Mesenchymal stem cell (in vitro differentiated cells and primary cell): ENCODE results near the gene MX2.

Source experiments
- DNase-seq: peaks from one replicate; pipeline ENCODE4 v3.0.0-alpha.2; 2013
- H2AFZ ChIP-seq: one replicate; pipeline ENCODE4 v1.6.1; 2013; ENCODE audit warnings: low read depth, mild to moderate bottlenecking, control low read depth, inconsistent platforms, low read length, moderate library complexity
- H2AK5ac ChIP-seq: 2 replicates; pipeline ENCODE4 v1.6.1; 2013; ENCODE audit warnings: low read length, moderate library complexity, mild to moderate bottlenecking, inconsistent platforms; ENCODE audit not compliant: severe bottlenecking
- H2BK120ac ChIP-seq: one replicate; pipeline ENCODE4 v1.6.1; 2013; ENCODE audit warnings: low read depth, mild to moderate bottlenecking, inconsistent platforms, low read length, moderate library complexity
- H2BK12ac ChIP-seq, 2 experiments: one replicate each; pipeline ENCODE4 v1.6.1; 2013; ENCODE audit warnings: inconsistent platforms in 2 of 2, low read length in 2 of 2, mild to moderate bottlenecking in 2 of 2, moderate library complexity in 2 of 2, control low read depth in 1 of 2
- H2BK15ac ChIP-seq: one replicate; pipeline ENCODE4 v1.6.1; 2013; ENCODE audit warnings: mild to moderate bottlenecking, low read depth, inconsistent platforms; ENCODE audit not compliant: poor library complexity, severe bottlenecking
- H2BK5ac ChIP-seq: 2 replicates; pipeline ENCODE4 v1.6.1; 2013; ENCODE audit warnings: low read depth, mild to moderate bottlenecking, low read length, control low read depth, inconsistent platforms; ENCODE audit not compliant: poor library complexity, severe bottlenecking
- H3K14ac ChIP-seq, 2 experiments: one replicate each; pipeline ENCODE4 v1.6.1; 2013; ENCODE audit warnings: inconsistent platforms in 2 of 2, low read length in 2 of 2, control low read depth in 1 of 2, mild to moderate bottlenecking in 1 of 2, moderate library complexity in 1 of 2
- H3K18ac ChIP-seq, 2 experiments: one replicate each; pipeline ENCODE4 v1.6.1; 2013; ENCODE audit warnings: inconsistent platforms in 2 of 2, low read length in 2 of 2, control low read depth in 1 of 2, low read depth in 1 of 2, mild to moderate bottlenecking in 1 of 2
- H3K23ac ChIP-seq, 2 experiments: one replicate each; pipeline ENCODE4 v1.6.1; 2013; ENCODE audit warnings: inconsistent platforms in 2 of 2, low read length in 2 of 2, mild to moderate bottlenecking in 2 of 2, moderate library complexity in 2 of 2, control low read depth in 1 of 2
- H3K27ac ChIP-seq: 2 replicates; pipeline ENCODE4 v1.5.1; 2013; ENCODE audit warnings: mild to moderate bottlenecking, moderate library complexity, low read length, control low read depth, inconsistent platforms; ENCODE audit not compliant: poor library complexity, severe bottlenecking
- H3K27me3 ChIP-seq, 2 experiments: 2 replicates each; pipeline versions ENCODE4 v1.6.1 to v1.7.0; 2013; ENCODE audit warnings: low read length in 2 of 2, mild to moderate bottlenecking in 2 of 2, moderate library complexity in 2 of 2, control low read depth in 1 of 2, inconsistent platforms in 1 of 2; ENCODE audit not compliant: control insufficient read depth in 1 of 2, insufficient read depth in 1 of 2
- H3K36me3 ChIP-seq, 2 experiments: 2 replicates each; pipeline versions ENCODE4 v1.6.1 to v1.7.0; 2013; ENCODE audit warnings: low read length in 2 of 2, control low read depth in 1 of 2, inconsistent platforms in 1 of 2, low read depth in 1 of 2, mild to moderate bottlenecking in 1 of 2; ENCODE audit not compliant: insufficient read depth in 2 of 2, control insufficient read depth in 1 of 2
- H3K4ac ChIP-seq, 2 experiments: one replicate each; pipeline ENCODE4 v1.6.1; 2013; ENCODE audit warnings: inconsistent platforms in 2 of 2, low read length in 2 of 2, mild to moderate bottlenecking in 2 of 2, moderate library complexity in 2 of 2, control low read depth in 1 of 2, low read depth in 1 of 2
- H3K4me1 ChIP-seq: 2 replicates; pipeline ENCODE4 v1.6.1; 2013; ENCODE audit warnings: low read depth, low read length, control low read depth; ENCODE audit not compliant: control insufficient read depth, insufficient read depth
- H3K4me2 ChIP-seq: 2 replicates; pipeline ENCODE4 v1.6.1; 2013; ENCODE audit warnings: low read length, mild to moderate bottlenecking, inconsistent platforms; ENCODE audit not compliant: poor library complexity, severe bottlenecking
- H3K4me3 ChIP-seq, 2 experiments: 2 replicates each; pipeline versions ENCODE4 v1.5.1 to v1.7.0; 2013; ENCODE audit warnings: low read length in 2 of 2, mild to moderate bottlenecking in 2 of 2, control low read depth in 1 of 2, low read depth in 1 of 2; ENCODE audit not compliant: insufficient read depth in 1 of 2
- H3K79me1 ChIP-seq: replicated peaks from 2 replicates; pipeline ENCODE4 v1.6.1; 2013; ENCODE audit warnings: mild to moderate bottlenecking, control low read depth, low read length, inconsistent platforms; ENCODE audit not compliant: poor library complexity, severe bottlenecking
- H3K9ac ChIP-seq: 2 replicates; pipeline ENCODE4 v1.7.0; 2013; ENCODE audit warnings: mild to moderate bottlenecking, low read length, moderate library complexity
- H3K9me3 ChIP-seq: 2 replicates; pipeline ENCODE4 v1.7.0; 2013; ENCODE audit warnings: mild to moderate bottlenecking, low read length; ENCODE audit not compliant: control insufficient read depth
- H4K8ac ChIP-seq: one replicate; pipeline ENCODE4 v1.6.1; 2013; ENCODE audit warnings: inconsistent platforms, mild to moderate bottlenecking, low read length, moderate library complexity
- H4K91ac ChIP-seq: one replicate; pipeline ENCODE4 v1.6.1; 2013; ENCODE audit warnings: mild to moderate bottlenecking, low read length, inconsistent platforms
- WGBS: methylation state at CpG from one replicate; pipeline ENCODE4 v1.1.7; 2013; ENCODE audit warnings: mixed read lengths; 5-methylcytosine and 5-hydroxymethylcytosine counted together

Gene MX2

DNA sequence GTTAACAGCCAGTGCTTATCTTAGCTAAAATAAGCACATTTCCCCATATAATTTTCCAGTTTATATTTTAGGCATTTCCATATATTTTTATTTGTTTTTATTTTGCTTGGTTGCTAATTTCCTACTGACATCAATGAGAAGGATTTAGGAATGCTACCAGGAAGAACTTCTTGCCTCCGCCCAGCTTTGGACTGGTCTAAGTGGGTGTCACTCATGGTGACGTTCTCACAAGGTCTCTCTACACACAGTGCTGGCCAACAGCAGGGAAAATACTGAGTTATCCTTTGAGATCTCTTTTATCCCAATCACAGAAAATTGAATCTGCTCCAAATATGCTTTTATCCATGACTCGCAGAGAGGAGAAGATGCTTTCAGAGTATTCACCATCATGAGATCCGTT is 77.4 kb downstream of the MX2 start:
- Histone ChIP-seq H3K18ac (no peak overlapping the region), H2BK12ac (no peak overlapping the region), H3K27ac (no peak overlapping the region), H3K27me3 (no peaks in the 10 kb centered on the region), H3K23ac (no peak overlapping the region), H4K91ac (no peak overlapping the region), H2BK15ac (no peak overlapping the region), H2AK5ac (no peak overlapping the region), H2AFZ (no peak overlapping the region), H3K36me3 (peaks cover 0 to 95% of the 10 kb centered on the region in 2 experiments), H3K14ac (no peak overlapping the region), H3K4me3 (no peak overlapping the region), H3K4me2 (no peak overlapping the region), H3K4me1 (no peaks in the 10 kb centered on the region), H3K79me1 (no peaks in the 10 kb centered on the region), H3K4ac (no peak overlapping the region), H2BK120ac (no peak overlapping the region), H4K8ac (no peak overlapping the region), H3K9me3 (peaks cover 8% of the 10 kb centered on the region), H3K9ac (no peak overlapping the region), H2BK5ac (no peak overlapping the region)
- DNase-seq, result no peak
- WGBS, result 67% methylated on average over 4 of the region's 4 CpGs

GRCh38 chr21:41441546-41441945 is 79.7 kb downstream of the MX2 start:
- Histone ChIP-seq H2BK120ac (no peak overlapping the region), H3K4me2 (no peak overlapping the region), H2BK12ac (no peak overlapping the region), H2AFZ (no peak overlapping the region), H2BK15ac (no peak overlapping the region), H3K27ac (no peak overlapping the region), H3K4me3 (no peak overlapping the region), H2AK5ac (no peak overlapping the region), H3K4ac (no peak overlapping the region), H4K91ac (no peak overlapping the region), H3K36me3 (peaks cover 0 to 95% of the 10 kb centered on the region in 2 experiments), H2BK5ac (no peak overlapping the region), H3K14ac (no peak overlapping the region), H3K79me1 (no peaks in the 10 kb centered on the region), H3K23ac (no peak overlapping the region), H3K4me1 (no peaks in the 10 kb centered on the region), H3K9me3 (no peaks in the 10 kb centered on the region), H4K8ac (no peak overlapping the region), H3K9ac (no peak overlapping the region), H3K18ac (no peak overlapping the region), H3K27me3 (no peaks in the 10 kb centered on the region)
- WGBS, result 96% methylated on average over 14 of the region's 14 CpGs
- DNase-seq, result no peak

DNA sequence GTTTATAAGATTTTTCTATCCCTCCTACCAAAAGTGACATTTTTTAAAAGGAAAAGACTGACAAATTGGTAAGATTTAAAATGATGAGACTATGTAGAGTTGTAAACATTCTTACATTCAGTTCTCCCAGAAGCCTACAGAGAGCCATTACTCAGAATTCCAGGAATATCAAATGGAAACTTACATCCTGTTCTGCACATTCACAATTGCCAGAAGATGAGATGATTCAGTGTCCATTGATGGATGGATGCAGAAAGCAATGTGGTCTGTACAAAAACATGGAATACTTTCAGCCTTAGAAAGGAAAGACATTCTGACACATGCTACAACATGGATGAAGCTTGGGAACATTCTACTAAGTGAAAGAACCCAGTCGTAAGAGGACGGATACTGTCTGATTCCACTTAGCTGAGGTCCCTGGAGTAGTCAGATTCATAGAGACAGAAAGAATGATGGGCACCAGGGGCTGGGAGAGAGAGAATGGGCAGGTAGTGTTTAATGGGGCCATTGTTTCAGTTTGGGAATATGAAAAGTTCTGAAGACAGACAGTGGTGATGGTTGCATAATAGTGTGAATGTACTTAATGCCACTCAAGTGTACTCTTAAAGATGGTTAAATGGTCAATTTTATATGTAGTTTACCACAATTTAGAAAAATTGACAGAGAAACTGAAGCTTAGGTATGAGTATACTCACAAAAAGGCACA is 80.8 kb downstream of the MX2 start:
- Histone ChIP-seq H3K9me3 (no peaks in the 10 kb centered on the region), H2BK15ac (no peak overlapping the region), H2BK120ac (no peak overlapping the region), H3K4me2 (no peak overlapping the region), H2BK12ac (no peak overlapping the region), H3K18ac (no peak overlapping the region), H3K4ac (no peak overlapping the region), H3K14ac (no peak overlapping the region), H3K23ac (no peak overlapping the region), H4K8ac (no peak overlapping the region), H2AFZ (no peak overlapping the region), H3K4me1 (no peaks in the 10 kb centered on the region), H3K4me3 (no peak overlapping the region), H3K36me3 (peaks cover 0 to 95% of the 10 kb centered on the region in 2 experiments), H3K27ac (no peak overlapping the region), H4K91ac (no peak overlapping the region), H3K79me1 (no peaks in the 10 kb centered on the region), H2AK5ac (no peak overlapping the region), H3K27me3 (no peaks in the 10 kb centered on the region), H2BK5ac (no peak overlapping the region), H3K9ac (no peak overlapping the region)
- WGBS, result 77% methylated on average over 2 of the region's 2 CpGs
- no peak for DNase-seq

GRCh38 chr21:41443562-41443961 is 81.7 kb downstream of the MX2 start:
- DNase-seq, result no peak
- WGBS, result 86% methylated on average over 5 of the region's 7 CpGs
- no peak overlapping the region for H2BK120ac ChIP-seq

More at GRCh38 chr21:41443562-41443961, 81.7 kb downstream of the MX2 start:
- Histone ChIP-seq H3K27me3 (no peaks in the 10 kb centered on the region), H3K27ac (no peak overlapping the region), H2AK5ac (no peak overlapping the region), H3K36me3 (peaks cover 0 to 93% of the 10 kb centered on the region in 2 experiments), H3K9me3 (no peaks in the 10 kb centered on the region), H2BK12ac (no peak overlapping the region), H3K79me1 (no peaks in the 10 kb centered on the region), H3K9ac (no peak overlapping the region), H2BK15ac (no peak overlapping the region), H4K91ac (no peak overlapping the region), H2BK5ac (no peak overlapping the region), H4K8ac (no peak overlapping the region), H3K4me1 (no peaks in the 10 kb centered on the region), H3K23ac (no peak overlapping the region), H3K14ac (no peak overlapping the region), H3K18ac (no peak overlapping the region), H2AFZ (no peak overlapping the region), H3K4me3 (no peak overlapping the region), H3K4ac (no peak overlapping the region), H3K4me2 (no peak overlapping the region)
